Activated CD8-positive, alpha-beta T cell treated with anti-CD3 and anti-CD28 coated beads, Interleukin-2, amount 10 ng/mL, durations not matched to agents 7 days and 5 days (primary cell): ENCODE data around the gene GON4L. TPM values are rescaled to one million over a fixed set of nuclear protein-coding genes. Genes with fewer than 3 reads are reported as not detected.
"Not testable (repeated sequence)": the region's sequence is repeated elsewhere in the genome, so short reads cannot be mapped to it uniquely, and the experiment has no call there.

Experiments used
- ATAC-seq: fragments of 150-1000 bp; cut with Tn5 transposase; one replicate; pipeline ENCODE4 v1.10.0; 2021; ENCODE audit warnings: moderate library complexity
- CTCF ChIA-PET: fragments of 350-600 bp; sonication (Branson Sonifier 250); formaldehyde crosslinking; loops from one replicate; lab custom pipeline; 2021; ENCODE audit warnings: antibody characterized with exemption; lab: Charles Lee
- POLR2A ChIA-PET: fragments of 350-600 bp; sonication (Branson Sonifier 250); formaldehyde crosslinking; loops from one replicate; lab custom pipeline; 2021; ENCODE audit warnings: antibody characterized with exemption; lab: Charles Lee
- DNase-seq: peaks from one replicate; pipeline ENCODE4 v3.0.0-alpha.2; 2020
- H3K27ac Mint-ChIP-seq: one replicate; pipeline ENCODE4 v1.8.0; 2021; ENCODE audit warnings: mild to moderate bottlenecking, mixed read lengths
- H3K27me3 Mint-ChIP-seq: one replicate; pipeline ENCODE4 v1.8.0; 2021; ENCODE audit warnings: low read depth, mixed read lengths
- H3K36me3 Mint-ChIP-seq: one replicate; pipeline ENCODE4 v1.8.0; 2021; ENCODE audit warnings: low read depth, mixed read lengths
- H3K4me1 Mint-ChIP-seq: one replicate; pipeline ENCODE4 v1.8.0; 2021; ENCODE audit warnings: low read depth, mixed read lengths
- H3K4me3 Mint-ChIP-seq: one replicate; pipeline ENCODE4 v1.8.0; 2021; ENCODE audit warnings: mild to moderate bottlenecking, mixed read lengths
- H3K9me3 Mint-ChIP-seq: one replicate; pipeline ENCODE4 v1.8.0; 2022; ENCODE audit warnings: mixed read lengths; ENCODE audit not compliant: insufficient read depth
- total RNA-seq, 2 experiments: library from RNA; stranded (reverse); gene quantifications; one replicate each; pipeline ENCODE4 v1.2.3, GENCODE V29; 2021

The GON4L gene
- total RNA-seq, 2 experiments from 2014 or later: 64.8 to 70.3 TPM

- DNase-seq, POLR2A ChIA-PET, H3K9me3 Mint-ChIP-seq, H3K4me3 Mint-ChIP-seq, H3K27me3 Mint-ChIP-seq, CTCF ChIA-PET, ATAC-seq, H3K27ac Mint-ChIP-seq: not testable (repeated sequence)
- Mint-ChIP-seq H3K4me1 (peaks cover 12% of the 10 kb centered on the region), H3K36me3 (peaks cover 41% of the 10 kb centered on the region)
Measured at GRCh38 chr1:155711457-155711856, 145.6 kb downstream of the GON4L start.

DNA sequence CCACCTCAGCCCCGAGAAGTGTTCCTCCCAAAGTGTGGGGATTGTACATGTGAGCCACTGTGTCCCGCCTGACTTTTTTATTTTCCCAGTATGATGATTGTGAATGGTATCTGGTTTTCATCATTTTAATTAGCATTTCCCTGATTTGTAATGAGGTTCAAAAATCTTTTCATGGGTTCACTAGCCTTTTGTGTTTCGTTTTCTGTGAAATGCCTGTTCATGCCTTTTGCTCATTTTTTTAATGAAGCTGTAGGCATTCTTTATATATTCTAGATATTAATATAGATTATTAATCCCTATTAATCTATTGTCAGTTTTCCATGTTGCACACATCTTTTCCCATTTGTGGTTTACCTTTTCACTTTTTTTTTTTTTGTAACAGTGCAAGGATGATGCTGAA is 147.6 kb downstream of the GON4L start:
- H3K9me3 Mint-ChIP-seq: no peaks in the 10 kb centered on the region

GRCh38 chr1:155706139-155706538 is 150.9 kb downstream of the GON4L start:
- ChIA-PET POLR2A (no interaction called here), CTCF (no interaction called here)
- Mint-ChIP-seq H3K4me1 (peaks cover 8% of the 10 kb centered on the region), H3K36me3 (peaks cover 18% of the 10 kb centered on the region), H3K9me3 (no peaks in the 10 kb centered on the region), H3K27me3 (no peaks in the 10 kb centered on the region), H3K27ac (no peak overlapping the region), H3K4me3 (no peak overlapping the region)
- ATAC-seq (no peak), DNase-seq (no peak)

More for the DNA sequence above, 147.6 kb downstream of the GON4L start:
- Mint-ChIP-seq H3K27me3 (no peaks in the 10 kb centered on the region), H3K27ac (no peak overlapping the region), H3K36me3 (peaks cover 27% of the 10 kb centered on the region), H3K4me1 (peaks cover 6% of the 10 kb centered on the region), H3K4me3 (no peak overlapping the region)
- ChIA-PET CTCF (interaction anchor here (0.7 to 1.2 kb wide), 2 partner anchors 20 to 459 kb away, joined by 3 read pairs; no protein-coding TSS in a partner anchor), POLR2A (interaction anchor here (0.6 kb wide), 1 partner anchor 258 kb away, joined by 3 read pairs; no protein-coding TSS in a partner anchor)
- DNase-seq (no peak), ATAC-seq (no peak)

DNA sequence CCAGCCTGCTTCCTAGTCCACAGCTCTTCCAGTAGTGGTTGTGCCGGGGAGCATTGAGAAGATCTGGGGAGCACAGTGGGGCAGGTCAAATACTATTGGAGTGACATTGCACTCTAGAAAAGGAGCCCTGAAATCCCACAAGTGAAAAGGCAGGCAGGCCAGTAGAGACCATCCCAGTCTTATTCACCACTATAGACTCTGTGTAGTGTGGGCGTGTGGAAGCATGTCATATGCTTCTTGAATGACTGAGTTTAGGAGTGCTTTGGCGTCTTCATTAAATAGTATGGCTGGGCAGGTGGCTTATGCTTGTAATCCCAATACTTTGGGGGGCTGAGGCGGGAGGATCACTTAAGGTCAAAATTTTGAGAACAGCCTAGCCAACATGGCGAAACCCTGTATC is 152.6 kb downstream of the GON4L start:
- H3K9me3 Mint-ChIP-seq, POLR2A ChIA-PET, ATAC-seq, H3K27me3 Mint-ChIP-seq, CTCF ChIA-PET, H3K27ac Mint-ChIP-seq, DNase-seq, H3K4me3 Mint-ChIP-seq, H3K4me1 Mint-ChIP-seq: not testable (repeated sequence)
- peaks cover 15% of the 10 kb centered on the region for H3K36me3 Mint-ChIP-seq

GRCh38 chr1:155703216-155703615 is 153.8 kb downstream of the GON4L start:
- DNase-seq (no peak), ATAC-seq (no peak)
- peaks cover 8% of the 10 kb centered on the region for H3K4me1 Mint-ChIP-seq
- no peaks in the 10 kb centered on the region for H3K27me3 Mint-ChIP-seq
- CTCF ChIA-PET: no interaction called here
- no peak overlapping the region for H3K27ac Mint-ChIP-seq
- POLR2A ChIA-PET: no interaction called here
- H3K9me3 Mint-ChIP-seq: no peaks in the 10 kb centered on the region
- H3K4me3 Mint-ChIP-seq: no peak overlapping the region
- peaks cover 12% of the 10 kb centered on the region for H3K36me3 Mint-ChIP-seq

DNA sequence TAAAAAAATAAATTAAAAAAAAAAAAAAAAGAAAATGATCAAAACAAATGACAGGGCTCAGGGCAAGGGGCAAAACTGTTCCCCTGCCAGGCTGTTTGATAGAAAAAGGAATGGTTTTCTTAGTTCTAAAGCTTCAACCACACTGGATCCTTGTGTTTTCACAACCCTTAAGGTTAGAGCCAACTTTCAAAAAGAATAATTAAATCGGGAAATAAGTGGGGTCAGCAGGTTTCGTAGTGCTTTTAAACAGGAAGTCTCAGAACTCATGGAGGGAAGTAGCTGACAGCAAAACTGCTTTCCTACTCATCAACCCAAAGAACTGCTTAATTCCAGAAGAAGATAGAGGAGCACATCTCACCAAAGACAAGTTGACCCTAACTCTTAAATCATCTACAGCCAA is 155.3 kb downstream of the GON4L start:
- H3K9me3 Mint-ChIP-seq, ATAC-seq, DNase-seq, H3K4me3 Mint-ChIP-seq, H3K27ac Mint-ChIP-seq, CTCF ChIA-PET, POLR2A ChIA-PET, H3K27me3 Mint-ChIP-seq, H3K4me1 Mint-ChIP-seq: not testable (repeated sequence)
- peaks cover 16% of the 10 kb centered on the region for H3K36me3 Mint-ChIP-seq

Other genes with a start within 250 kb of the GON4L start
- gene MSTO1, start 247.0 kb downstream of the GON4L start, total RNA-seq: 10 to 100 TPM; 61.2 to 61.6 TPM
- gene YY1AP1, start 168.4 kb downstream of the GON4L start, total RNA-seq: 10 to 100 TPM; 63.8 to 68.9 TPM
- gene DAP3, start 168.1 kb downstream of the GON4L start, total RNA-seq: 100 to 1,000 TPM; 120 to 135 TPM
- 10 to 100 TPM; 11.9 to 12.2 TPM for gene SYT11, start 2.4 kb upstream of the GON4L start, total RNA-seq
- gene RIT1, start 54.1 kb upstream of the GON4L start, total RNA-seq: 10 to 100 TPM; 26.0 to 26.4 TPM
- 10 to 100 TPM; 64.5 to 68.9 TPM for gene KHDC4, start 77.2 kb upstream of the GON4L start, total RNA-seq
- not detected for gene RXFP4, start 84.4 kb upstream of the GON4L start, total RNA-seq
- gene ARHGEF2, start 121.3 kb upstream of the GON4L start, total RNA-seq: 100 to 1,000 TPM; 142 to 147 TPM
- 100 to 1,000 TPM; 216 to 233 TPM for gene SSR2, start 163.7 kb upstream of the GON4L start, total RNA-seq
- gene UBQLN4, start 196.6 kb upstream of the GON4L start, total RNA-seq: 10 to 100 TPM; 32.8 to 33.3 TPM
- gene LAMTOR2, start 197.6 kb upstream of the GON4L start, total RNA-seq: 10 to 100 TPM; 72.4 to 74.1 TPM
- gene RAB25, start 203.9 kb upstream of the GON4L start, total RNA-seq: under 1 TPM in 1 of 2 experiments, not detected in 1; 0.50 TPM
- under 1 TPM; 0.05 TPM for gene MEX3A, start 225.3 kb upstream of the GON4L start, total RNA-seq